IPS-11a (cell line): ENCODE results near the gene SUV39H2.
A peak's percentile ranks its signal among the peaks of the same experiment; 100 is the strongest.
"Not testable (repeated sequence)": the region's sequence is repeated elsewhere in the genome, so short reads cannot be mapped to it uniquely, and the experiment has no call there.

Experiments
- H3K4me3 ChIP-seq: one replicate; pipeline ENCODE4 v1.5.1; 2013; ENCODE audit warnings: low read depth, low read length, control low read depth

SUV39H2 gene

GRCh38 chr10:14878266-14879123, at the start of gene SUV39H2:
SUV39H2 (plus strand) TSS chr10:14878866; CDS start chr10:14878889, 23 bp downstream.
- H3K4me3 ChIP-seq = peak within 1 kb of the TSS; percentile 92

GRCh38 chr10:14833106-14833505, 45.6 kb upstream of the SUV39H2 start:
- H3K4me3 ChIP-seq = no peak overlapping the region

- H3K4me3 ChIP-seq = no peak overlapping the region
These were observed 42.5 kb upstream of the SUV39H2 start for GRCh38 chr10:14836208-14836607.

- H3K4me3 ChIP-seq = peak overlapping the region; percentile 89
These were observed 41.5 kb upstream of the SUV39H2 start for GRCh38 chr10:14837003-14837756.

- peak within 1 kb of the TSS; percentile 89 for H3K4me3 ChIP-seq
These were observed 40.7 kb upstream of the SUV39H2 start, which contains the start of the genes CDNF, HSPA14 and MSANTD7 for GRCh38 chr10:14837757-14838581. CDNF (minus strand) TSS chr10:14838037; CDS start chr10:14837946, 91 bp downstream. HSPA14 (plus strand) TSS chr10:14838306; CDS start chr10:14838403, 97 bp downstream. MSANTD7 (plus strand) TSS chr10:14838306; CDS start chr10:14842285, 3,979 bp downstream.

- peak overlapping the region; percentile 89 for H3K4me3 ChIP-seq
These were observed 39.9 kb upstream of the SUV39H2 start for GRCh38 chr10:14838582-14839304.

GRCh38 chr10:14839305-14839695, 39.4 kb upstream of the SUV39H2 start:
- peak overlapping the region; percentile 89 for H3K4me3 ChIP-seq

- H3K4me3 ChIP-seq = no peak overlapping the region
These were observed 38.5 kb upstream of the SUV39H2 start for GRCh38 chr10:14840178-14840577.

GRCh38 chr10:14843327-14843988, 35.2 kb upstream of the SUV39H2 start:
- no peak overlapping the region for H3K4me3 ChIP-seq

- no peak overlapping the region for H3K4me3 ChIP-seq
These were observed 33.7 kb upstream of the SUV39H2 start for GRCh38 chr10:14844948-14845347.

- H3K4me3 ChIP-seq = no peak overlapping the region
These were observed 26.4 kb upstream of the SUV39H2 start for GRCh38 chr10:14852236-14852635.

- H3K4me3 ChIP-seq = no peak overlapping the region
These were observed 23.2 kb upstream of the SUV39H2 start for GRCh38 chr10:14855453-14855852.

- no peak overlapping the region for H3K4me3 ChIP-seq
These were observed 20.2 kb upstream of the SUV39H2 start for GRCh38 chr10:14858338-14858960.

- H3K4me3 ChIP-seq = no peak overlapping the region
These were observed 19.6 kb upstream of the SUV39H2 start for GRCh38 chr10:14859043-14859442.

- H3K4me3 ChIP-seq = no peak overlapping the region
These were observed 18.9 kb upstream of the SUV39H2 start for GRCh38 chr10:14859775-14860174.

- no peak overlapping the region for H3K4me3 ChIP-seq
These were observed 17.9 kb upstream of the SUV39H2 start for GRCh38 chr10:14860791-14861190.

- not testable (repeated sequence) for H3K4me3 ChIP-seq
These were observed 14.2 kb upstream of the SUV39H2 start for GRCh38 chr10:14864466-14864865.

GRCh38 chr10:14864871-14865270, 13.8 kb upstream of the SUV39H2 start:
- not testable (repeated sequence) for H3K4me3 ChIP-seq

- no peak overlapping the region for H3K4me3 ChIP-seq
These were observed 5.4 kb upstream of the SUV39H2 start for GRCh38 chr10:14873090-14873760.
